Fibroblast of the aortic adventitia (primary cell): Measurements from ENCODE around the gene NEK9. TPM values are rescaled to one million over a fixed set of nuclear protein-coding genes. Genes with fewer than 3 reads are reported as not detected.

ENCODE experiments used
- DNase-seq: peaks from one replicate; pipeline ENCODE4 v3.0.0-alpha.2; 2010; ENCODE audit warnings: low read depth
- H3K4me3 ChIP-seq: 2 replicates; pipeline ENCODE4 v1.5.1; 2011; ENCODE audit warnings: low read depth, mild to moderate bottlenecking, control low read depth, low read length, moderate library complexity
- CTCF ChIP-seq: IDR thresholded peaks from 2 replicates; pipeline ENCODE4 v1.5.1; 2011; ENCODE audit warnings: mild to moderate bottlenecking, low read length, control low read depth, inconsistent platforms; ENCODE audit not compliant: insufficient read depth
- total RNA-seq: library from RNA; depleted of rRNA; stranded (reverse); fragments of >200 nt; gene quantifications from 2 replicates; pipeline ENCODE4 v1.2.3, GENCODE V29; 2012; ENCODE audit warnings: low replicate concordance

NEK9 gene
- total RNA-seq, 1 donor, result 51.3 TPM

GRCh38 chr14:75119056-75119455 is 7.8 kb downstream of the NEK9 start:
- no peak for DNase-seq
- no peak for TF ChIP-seq CTCF
- no peak overlapping the region for H3K4me3 ChIP-seq

GRCh38 chr14:75113932-75114539 is 12.8 kb downstream of the NEK9 start:
- H3K4me3 ChIP-seq, result no peak overlapping the region
- no peak for DNase-seq
- no peak for TF ChIP-seq CTCF

- no peak overlapping the region for H3K4me3 ChIP-seq
- TF ChIP-seq CTCF, result no peak
- DNase-seq, result no peak
These were observed 17.0 kb downstream of the NEK9 start for GRCh38 chr14:75109877-75110276.

- H3K4me3 ChIP-seq, result no peak overlapping the region
- DNase-seq, result no peak
- no peak for TF ChIP-seq CTCF
These were observed 19.7 kb downstream of the NEK9 start for GRCh38 chr14:75107186-75107585.

- H3K4me3 ChIP-seq, result no peak overlapping the region
- DNase-seq, result no peak
- TF ChIP-seq CTCF, result no peak
These were observed 25.4 kb downstream of the NEK9 start for GRCh38 chr14:75101491-75101890.

- no peak overlapping the region for H3K4me3 ChIP-seq
- TF ChIP-seq CTCF, result no peak
- DNase-seq, result no peak
These were observed 28.2 kb downstream of the NEK9 start for GRCh38 chr14:75098682-75099081.

GRCh38 chr14:75098212-75098611 is 28.6 kb downstream of the NEK9 start:
- no peak for DNase-seq
- no peak overlapping the region for H3K4me3 ChIP-seq
- TF ChIP-seq CTCF, result no peak
